Measurements from ENCODE around the gene LYL1.

LYL1 gene

DNA sequence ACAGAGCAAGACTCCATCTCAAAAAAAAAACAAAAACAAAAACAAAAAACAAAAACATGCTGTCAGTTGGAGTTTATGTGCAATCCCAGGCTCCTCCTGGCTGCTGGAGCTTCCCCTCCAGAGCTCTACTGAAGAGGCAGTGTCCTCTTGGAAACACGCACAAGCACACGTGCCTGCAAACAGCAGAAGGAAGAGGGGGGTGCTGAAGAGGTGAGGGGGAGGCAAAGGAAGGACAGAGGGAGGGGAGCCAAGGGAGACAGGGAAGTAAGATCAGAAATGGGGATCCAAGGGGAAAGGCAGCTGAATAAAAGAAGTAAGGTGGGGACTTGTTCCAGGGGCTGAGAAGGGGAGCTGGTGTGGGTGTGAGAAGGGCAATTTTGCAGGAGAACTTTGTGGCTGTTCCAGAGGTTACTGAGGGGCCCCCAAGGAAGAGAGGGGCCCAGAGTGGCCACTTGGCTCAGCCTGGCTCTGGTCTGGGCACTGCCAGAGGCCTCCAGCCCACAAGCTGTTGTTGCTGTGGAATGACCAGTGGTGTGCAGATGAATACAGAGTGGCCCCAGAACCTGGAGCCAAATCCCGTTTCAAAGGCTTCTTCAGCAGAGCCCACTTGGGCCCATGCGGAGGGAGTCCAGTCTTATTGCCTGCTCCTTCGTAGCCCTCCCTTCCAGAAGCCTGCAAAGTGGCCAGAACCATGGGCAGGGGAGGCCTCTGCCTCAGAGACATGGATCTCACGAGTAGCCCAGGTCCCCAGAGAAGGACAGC, 34.4 kb downstream of the LYL1 start:
- in situ Hi-C loops (cut with HindIII; ENCODE audit: low pct_ligation_motif_present, low pct_unique_long_range_greater_than_20kb, low sequenced_read_pairs) = no loop called here

DNA sequence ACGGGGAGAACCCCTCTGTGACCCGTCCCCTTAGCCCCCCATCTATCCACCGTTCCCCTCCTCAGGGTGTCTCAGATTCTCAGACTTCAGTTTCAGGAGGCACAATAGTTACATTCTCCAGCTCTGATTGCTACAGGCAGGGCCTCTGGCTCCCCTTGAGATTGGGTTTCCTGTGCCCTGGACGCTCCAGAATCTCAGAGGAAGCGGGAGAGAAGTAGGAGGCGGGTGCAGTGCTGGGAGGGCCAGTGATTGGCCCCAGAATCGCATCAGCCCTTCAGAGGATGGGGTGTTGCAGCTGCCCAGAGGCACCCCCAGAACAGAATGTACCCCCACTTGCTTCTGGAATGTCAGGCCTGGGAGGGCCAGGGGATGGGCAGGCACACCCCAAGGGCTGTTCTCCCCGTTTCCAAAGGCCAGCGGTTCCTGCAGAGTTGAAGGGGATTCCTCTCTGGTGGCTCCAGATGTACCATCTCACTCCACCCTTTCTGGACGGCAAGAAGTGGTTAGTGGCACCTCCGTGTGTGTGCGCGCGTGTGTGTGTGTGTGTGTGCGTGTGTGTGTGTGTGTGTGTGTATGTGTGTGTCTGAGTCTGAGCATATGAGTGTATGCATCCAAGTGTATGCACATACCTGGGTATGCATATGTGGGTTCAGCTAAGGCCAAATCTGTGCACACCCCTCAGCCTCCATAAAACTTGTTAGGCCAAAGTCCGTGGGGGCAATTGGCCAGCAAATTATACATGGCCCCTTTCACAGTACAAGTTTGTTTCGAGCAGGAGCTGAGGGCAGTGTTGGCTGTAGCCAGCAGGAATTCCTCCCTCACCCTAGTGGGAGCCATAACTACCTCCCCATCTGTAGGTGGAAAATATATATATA, 35.5 kb downstream of the LYL1 start:
- in situ Hi-C loops (cut with HindIII; ENCODE audit: low pct_ligation_motif_present, low pct_unique_long_range_greater_than_20kb, low sequenced_read_pairs) = no loop called here
- DNase-seq = no peak

More for the DNA sequence above, 34.4 kb downstream of the LYL1 start:
- DNase-seq = no peak

DNA sequence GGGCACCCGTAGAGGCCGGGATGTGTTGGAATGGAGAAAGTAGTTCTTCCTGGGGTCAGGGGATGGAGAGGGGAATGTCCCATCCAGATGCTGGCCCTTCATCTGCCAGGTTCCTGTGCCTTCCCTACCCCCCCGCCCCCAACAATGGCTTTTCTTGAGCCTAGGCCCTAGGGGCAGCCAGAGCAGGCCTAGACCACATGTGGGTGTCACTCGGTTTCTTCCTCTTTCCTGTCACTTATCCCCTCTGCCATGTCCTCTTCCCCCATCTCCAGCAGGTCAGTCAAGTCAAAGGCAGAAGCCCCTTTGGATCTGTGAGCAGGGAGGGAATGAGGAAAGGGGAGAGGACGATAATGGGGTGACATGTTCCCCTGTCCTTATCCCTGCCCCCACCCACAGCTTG, 36.4 kb downstream of the LYL1 start:
- no peak for DNase-seq
- in situ Hi-C loops (cut with HindIII; ENCODE audit: low pct_ligation_motif_present, low pct_unique_long_range_greater_than_20kb, low sequenced_read_pairs) = no loop called here

DNA sequence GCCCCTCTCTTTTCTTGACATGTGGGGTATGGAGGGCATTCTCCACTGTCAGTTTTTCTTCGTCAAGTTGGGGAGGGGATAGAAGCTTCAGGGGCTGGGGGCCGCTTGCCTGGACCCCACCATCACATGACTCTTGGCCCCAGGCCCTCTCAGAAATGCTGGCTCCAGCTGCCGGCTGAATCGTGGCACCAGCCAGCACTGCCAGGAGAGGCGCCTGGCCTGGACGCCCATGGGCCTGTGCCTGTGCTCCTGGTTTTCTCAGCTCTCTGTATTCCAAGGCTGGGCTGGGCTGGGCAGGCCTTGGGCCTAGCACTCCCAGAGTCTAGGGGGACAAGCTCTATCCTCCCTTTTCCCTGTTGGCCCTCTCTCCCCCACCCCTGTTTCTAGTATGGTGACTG, 38.6 kb downstream of the LYL1 start:
- in situ Hi-C loops (cut with HindIII; ENCODE audit: low pct_ligation_motif_present, low pct_unique_long_range_greater_than_20kb, low sequenced_read_pairs) = no loop called here

DNA sequence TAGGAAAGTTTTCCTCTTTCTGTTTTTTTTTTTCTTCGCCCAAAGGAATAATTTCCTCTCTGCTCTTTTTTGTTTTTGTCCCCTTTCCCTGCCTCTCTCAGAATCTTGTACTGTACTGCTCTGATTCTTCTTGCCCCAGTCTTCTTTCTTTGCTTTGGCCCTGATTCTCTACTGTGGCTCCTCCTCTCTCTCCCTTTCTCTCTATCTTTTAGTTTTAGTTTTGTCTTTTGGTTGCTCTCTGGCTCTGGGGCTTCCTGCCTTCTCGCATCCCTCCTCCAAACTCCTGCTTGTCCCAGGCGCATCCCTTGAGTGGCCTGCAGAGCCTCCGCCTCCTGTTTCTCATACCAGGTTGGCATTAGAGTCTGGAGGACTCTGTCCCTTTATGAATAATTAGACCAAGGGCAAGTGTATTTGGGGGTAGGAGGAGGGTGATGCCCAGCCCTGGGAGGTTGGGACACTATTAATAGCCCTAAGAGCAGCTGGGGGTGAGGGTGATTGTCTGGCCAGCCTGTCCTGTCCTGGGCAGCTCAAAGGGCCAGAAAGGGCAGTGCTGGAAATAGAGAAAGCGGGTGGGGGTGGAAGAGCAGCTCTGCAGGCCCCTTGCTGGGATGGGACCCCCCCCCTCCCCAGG, 39.1 kb downstream of the LYL1 start:
- no peak for DNase-seq
- in situ Hi-C loops (cut with HindIII; ENCODE audit: low pct_ligation_motif_present, low pct_unique_long_range_greater_than_20kb, low sequenced_read_pairs) = no loop called here

More for the DNA sequence above, 38.6 kb downstream of the LYL1 start:
- DNase-seq = no peak

DNA sequence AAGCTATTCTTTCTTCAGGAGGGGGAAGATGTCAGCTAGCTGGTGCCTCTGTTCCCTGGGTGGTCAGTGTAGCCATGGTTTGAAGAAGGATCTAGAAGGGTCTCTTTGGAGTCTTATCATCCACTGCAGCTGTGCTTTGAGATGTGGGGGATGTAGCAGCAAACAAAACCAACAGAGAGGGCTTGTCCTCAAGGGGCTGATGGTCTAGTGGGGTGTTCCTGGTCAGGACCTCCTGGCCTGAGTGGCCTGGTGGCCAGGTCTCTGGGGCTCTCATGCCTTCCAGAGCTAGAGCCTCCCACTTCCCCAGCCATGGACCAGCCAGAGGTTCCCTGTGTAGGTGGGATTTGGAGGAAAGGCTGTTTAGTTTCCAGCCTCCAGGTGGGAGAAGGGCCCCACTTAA, 40.3 kb downstream of the LYL1 start:
- in situ Hi-C loops (cut with HindIII; ENCODE audit: low pct_ligation_motif_present, low pct_unique_long_range_greater_than_20kb, low sequenced_read_pairs) = no loop called here
- DNase-seq = no peak

DNA sequence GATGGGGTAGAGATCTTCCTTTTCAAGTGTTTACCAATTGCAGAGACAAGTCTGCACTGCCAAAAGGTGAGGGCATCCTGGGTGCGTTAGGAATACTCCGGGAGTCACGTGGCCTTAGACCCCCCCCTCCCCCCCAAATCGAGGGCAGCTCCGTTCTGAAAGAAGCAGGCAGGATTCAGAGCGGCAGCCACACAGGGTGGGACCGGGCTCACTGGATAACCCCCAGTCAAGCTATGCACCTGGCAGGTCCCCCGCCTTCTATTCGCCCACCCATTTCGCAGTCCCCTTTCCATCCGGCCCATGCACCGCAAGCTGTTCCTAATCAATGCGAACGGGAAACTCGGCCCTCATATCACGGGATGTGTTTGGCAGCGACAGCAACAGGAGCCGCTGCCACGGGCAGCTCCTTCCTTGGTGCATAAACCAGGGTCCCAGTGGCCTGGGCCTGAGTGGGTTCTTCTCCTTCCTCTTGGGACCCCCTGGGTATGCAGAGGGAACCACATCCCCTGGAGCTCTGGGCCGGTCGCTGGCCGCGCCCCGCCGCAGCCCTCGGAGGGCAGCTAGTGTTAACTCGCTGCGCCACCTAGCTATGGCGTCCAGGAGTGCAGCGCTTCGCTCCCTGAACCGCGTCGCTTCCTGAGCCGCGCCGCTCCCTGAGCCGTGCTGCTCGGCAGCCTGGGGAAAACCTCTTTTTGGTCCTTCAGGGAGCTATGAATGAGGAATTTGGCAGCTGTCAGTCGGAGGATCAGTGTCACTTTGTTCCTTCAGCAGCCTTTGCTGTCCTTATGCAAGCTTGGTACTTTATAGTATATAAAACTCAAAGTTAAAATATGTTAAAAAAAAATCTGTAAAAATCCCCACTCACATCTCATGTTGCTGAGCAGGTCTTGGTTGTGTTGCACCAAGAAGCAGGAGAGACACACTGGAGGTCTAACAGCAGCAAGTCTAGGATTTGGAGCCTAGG, 41.4 kb downstream of the LYL1 start:
- DNase-seq = peak; percentile 77
- in situ Hi-C loops (cut with HindIII; ENCODE audit: low pct_ligation_motif_present, low pct_unique_long_range_greater_than_20kb, low sequenced_read_pairs) = no loop called here

DNA sequence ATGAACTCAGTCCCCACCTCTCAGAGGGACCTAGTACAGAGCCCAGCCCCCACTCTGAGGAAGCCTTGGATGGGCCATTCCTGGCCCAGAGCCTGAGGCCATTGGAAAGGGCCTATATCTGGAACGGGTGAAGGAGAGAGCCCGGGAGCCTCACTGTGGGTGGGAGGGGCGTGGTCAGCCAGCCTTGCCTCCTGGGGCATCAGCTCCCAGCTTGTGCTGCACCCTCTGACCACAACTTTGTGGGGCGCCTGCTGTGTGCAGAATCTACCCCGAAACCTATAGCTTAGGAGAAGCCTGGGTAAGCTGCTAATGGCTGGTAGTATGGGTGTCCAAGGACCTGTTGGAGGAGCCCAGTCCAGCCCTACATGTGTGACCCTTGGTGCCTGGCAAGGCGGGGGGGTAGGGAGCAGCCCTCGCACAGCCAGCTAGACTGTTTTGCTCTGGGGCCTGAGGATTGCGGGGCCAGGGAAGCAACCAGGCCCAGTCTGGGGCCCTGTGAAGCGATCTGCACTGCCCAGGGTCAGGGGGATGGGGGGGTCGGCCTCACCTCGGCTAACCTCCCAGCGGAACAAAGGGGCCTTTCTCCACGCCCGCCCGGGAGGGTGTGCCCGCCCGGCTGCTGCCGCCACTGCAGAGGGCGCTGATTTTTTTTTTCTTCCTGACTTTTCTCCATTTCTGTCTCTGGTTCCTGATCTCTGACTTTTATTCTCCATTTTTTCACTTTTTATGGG, 42.3 kb downstream of the LYL1 start:
- peak; percentile 70 for DNase-seq
- in situ Hi-C loops (cut with HindIII; ENCODE audit: low pct_ligation_motif_present, low pct_unique_long_range_greater_than_20kb, low sequenced_read_pairs) = no loop called here

DNA sequence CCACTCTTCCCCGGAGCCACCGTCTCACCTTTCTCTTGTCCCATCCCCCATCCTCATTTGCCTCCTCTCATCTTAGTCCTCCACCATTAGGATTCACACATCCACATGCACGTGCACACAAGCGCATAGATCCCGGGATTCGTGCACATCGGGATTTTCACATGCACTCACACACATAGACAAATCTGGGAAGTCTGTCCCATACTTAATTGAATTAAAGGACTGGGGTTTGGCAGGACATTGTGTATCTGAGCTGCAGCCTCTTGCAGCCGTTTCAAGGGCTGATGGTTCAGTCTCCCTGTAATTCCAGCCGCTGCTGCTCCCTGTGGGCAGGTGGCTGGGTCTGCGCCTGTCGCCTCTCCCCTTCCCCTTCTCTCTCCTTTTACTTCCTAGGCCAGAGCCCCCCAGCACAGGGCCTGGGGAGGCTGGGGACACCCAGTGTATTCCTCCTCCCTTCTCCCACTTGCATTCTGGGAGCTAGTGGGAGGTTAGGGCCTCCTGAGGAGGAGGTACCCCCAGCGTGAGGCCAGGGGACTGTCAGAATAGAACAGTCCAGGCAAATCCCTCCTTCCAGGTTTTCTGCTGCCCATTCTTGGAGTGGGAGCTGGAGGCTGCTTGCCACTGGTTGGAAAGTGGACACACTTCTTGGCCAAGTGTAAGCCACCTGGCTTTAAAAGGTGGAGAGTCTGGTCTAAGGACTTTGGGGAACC, 43.6 kb downstream of the LYL1 start:
- in situ Hi-C loops (cut with HindIII; ENCODE audit: low pct_ligation_motif_present, low pct_unique_long_range_greater_than_20kb, low sequenced_read_pairs) = no loop called here
- DNase-seq = no peak

DNA sequence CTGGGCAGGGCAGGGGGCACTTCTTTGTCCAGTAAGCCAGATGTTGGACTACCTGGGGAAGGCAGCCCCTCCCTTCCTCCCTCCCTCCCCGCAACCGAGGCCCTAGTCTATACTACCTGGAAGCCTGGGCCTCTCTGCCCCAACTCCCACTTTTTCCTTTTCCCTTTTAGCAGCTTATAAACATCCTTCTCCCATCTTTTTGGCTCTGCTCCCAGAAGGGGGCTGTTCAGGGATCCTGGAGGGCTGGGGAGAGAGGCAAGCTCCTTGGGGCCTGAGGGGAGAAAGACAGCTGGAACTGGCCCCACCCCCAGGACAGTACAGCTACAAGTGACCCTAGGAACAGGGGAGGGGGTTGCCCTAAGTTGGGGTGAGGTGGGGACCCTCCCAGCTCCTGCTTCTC, 44.9 kb downstream of the LYL1 start:
- no peak for DNase-seq
- in situ Hi-C loops (cut with HindIII; ENCODE audit: low pct_ligation_motif_present, low pct_unique_long_range_greater_than_20kb, low sequenced_read_pairs) = no loop called here

DNA sequence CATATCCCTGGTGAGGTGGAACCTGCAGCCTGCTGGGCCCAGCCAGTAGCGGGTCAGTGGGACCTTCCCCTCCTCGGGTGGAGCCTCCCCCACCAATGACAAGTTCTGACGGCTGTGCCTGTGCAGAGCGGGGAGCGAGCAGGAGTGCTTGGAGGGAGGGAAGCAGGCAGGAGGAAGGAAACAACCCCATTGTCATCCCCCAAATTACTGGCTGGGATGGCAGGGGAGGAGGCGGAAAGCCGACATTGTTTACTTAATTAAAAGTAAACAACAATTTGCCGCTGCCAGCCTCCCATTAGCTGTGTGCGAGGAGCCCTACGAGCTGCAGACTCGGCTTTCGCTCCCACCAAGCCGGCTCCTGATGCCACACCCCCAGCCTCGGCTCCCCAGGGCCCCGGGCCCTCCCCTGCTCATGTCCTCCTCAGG, 45.5 kb downstream of the LYL1 start:
- in situ Hi-C loops (cut with HindIII; ENCODE audit: low pct_ligation_motif_present, low pct_unique_long_range_greater_than_20kb, low sequenced_read_pairs) = no loop called here
- DNase-seq = no peak

DNA sequence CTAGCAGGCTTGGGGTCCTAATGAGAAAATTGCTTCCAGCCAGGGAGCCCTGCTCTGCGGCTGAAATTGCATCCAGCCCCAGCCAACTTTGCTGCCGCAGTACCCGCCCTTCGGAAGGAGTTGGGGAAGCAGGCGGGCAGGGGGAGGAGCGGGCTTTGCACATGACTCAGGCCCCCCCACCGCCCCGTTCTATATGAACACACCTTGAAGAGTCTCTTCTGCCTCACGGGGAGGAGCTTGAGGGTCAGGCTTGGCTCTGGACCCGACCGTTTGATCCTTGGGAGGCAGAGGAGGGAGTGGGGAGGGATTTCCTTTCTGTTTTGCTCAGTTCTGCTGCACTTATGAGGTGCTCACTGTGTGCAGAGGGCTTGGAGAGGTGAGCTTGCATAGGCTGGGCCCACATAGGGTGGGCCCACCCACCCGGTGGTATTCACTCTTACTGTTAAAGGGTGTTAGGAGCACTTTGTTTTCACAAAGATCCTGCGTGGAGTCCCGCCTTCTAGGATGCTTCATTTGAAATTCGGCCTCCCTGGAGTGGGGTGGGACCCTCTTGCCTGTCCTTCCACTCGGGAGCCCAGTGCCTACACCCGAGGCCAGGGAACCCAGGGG, 46.5 kb downstream of the LYL1 start:
- DNase-seq = peak; percentile 92
- in situ Hi-C loops (cut with HindIII; ENCODE audit: low pct_ligation_motif_present, low pct_unique_long_range_greater_than_20kb, low sequenced_read_pairs) = no loop called here

DNA sequence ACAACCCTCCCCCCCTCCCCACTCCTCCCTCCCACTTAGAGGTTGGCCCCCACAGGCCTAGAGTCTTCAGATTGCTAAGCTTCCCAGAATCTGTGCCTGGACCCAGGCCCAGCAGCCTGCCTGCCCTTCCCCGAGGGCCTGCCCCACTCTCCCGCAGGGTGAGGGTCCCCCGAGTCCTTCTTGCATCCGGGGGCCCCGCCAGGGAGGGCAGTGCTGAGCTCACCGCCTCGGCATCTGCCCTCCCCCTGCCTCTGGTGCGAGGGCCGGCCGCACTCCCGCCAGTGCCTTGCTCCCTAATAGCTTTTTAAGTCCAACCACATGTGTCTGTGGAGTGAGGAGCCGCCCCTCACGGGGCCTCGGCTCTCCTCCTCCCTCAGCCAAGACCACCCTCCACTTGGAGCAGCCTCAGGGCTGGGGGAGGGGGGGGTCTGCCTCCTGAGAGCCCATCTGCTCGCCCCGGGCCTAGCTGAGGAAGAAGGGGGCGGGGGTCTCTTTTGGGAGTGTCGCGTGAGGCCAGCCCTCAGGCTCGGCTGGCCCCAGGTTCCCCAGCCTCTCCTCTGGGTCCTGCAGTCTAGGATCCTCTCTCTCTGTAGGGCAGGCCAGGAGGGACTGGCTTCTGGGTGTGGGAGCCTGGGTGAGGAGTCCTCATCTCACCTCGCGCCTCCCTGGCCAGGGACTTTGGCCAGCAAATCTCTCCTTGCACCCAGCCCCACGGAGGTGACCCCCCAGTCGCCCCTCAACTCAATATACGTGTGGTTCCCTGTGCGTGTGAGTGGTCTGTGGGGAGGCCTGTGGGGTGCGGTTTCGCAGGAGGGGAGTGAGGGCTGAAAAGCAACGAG, 47.2 kb downstream of the LYL1 start:
- peak; percentile 82 for DNase-seq
- in situ Hi-C loops (cut with HindIII; ENCODE audit: low pct_ligation_motif_present, low pct_unique_long_range_greater_than_20kb, low sequenced_read_pairs) = no loop called here

DNA sequence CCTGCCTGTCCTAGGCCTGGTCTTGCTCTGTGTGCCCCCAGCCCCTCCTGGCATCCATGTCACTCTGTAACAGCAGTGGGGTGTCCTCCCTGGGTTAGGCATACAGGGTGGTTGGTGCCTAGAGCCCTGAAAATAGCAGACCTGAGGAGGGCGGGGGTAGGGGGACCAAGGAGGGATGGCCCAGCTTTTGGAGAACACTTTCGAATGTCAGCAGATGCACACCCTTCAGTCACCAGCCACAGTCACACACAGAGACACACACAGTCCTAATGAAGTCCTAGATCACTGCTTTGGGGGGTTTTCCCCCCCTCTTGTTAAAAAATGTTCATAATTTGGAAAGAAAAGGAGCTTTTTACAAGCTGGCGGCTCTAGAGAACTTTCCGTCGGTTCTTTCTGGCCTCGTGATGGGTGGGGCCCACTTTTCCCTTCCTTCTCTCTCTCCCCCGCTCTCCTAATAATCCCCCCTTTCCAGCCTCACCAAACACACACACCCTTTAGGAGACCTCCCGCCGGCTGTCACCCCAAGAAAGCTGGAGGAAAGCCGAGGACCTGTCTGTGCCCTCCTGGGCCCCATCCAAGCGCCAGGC, 47.9 kb downstream of the LYL1 start:
- DNase-seq = no peak
- in situ Hi-C loops (cut with HindIII; ENCODE audit: low pct_ligation_motif_present, low pct_unique_long_range_greater_than_20kb, low sequenced_read_pairs) = no loop called here

DNA sequence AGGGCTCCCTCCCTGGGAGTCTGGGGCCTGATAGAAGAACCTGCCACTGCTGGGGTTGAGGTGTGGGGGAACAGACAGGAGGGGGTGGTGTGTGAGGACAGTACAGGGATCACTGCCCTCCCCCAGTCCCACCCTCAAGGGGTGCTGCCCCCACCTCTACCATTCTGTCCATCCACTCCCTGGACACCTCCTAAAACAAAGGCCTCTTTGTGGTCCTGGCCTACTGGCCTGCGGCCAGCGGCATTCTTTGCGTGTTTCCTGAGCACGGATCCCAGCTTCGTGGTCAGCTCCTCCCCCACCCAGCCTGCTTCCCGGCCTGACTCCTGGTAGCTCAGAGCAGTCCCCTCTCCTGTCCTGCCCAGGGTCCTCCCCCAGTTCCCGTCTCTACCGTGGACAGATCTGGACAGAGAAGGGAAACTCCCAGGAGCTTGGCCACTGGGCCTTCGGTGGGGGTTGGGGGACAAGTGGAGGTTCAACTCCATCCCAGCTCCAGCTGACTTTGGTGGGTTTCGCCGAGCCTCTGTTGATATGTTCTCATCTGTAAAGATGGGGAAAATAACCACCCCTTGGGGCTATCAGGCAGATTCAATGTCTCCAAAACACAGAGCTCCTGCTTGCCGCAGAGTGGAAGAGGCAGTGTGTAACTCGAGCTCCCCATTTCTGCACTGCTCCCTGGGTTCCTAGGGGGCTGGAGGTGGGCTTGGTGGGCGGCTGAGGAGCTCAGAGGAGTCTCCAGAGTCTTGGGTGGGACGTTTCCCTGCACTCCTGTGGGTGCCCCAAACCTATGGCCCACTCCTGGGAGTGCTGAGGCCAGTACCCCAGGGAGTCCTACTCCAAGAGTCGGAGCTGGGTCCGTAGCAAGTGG, 48.7 kb downstream of the LYL1 start:
- peak; percentile 92 for DNase-seq
- in situ Hi-C loops (cut with HindIII; ENCODE audit: low pct_ligation_motif_present, low pct_unique_long_range_greater_than_20kb, low sequenced_read_pairs) = no loop called here

Data from ACHN (cell line).